ENCODE measurements around the gene EVX2. TPM values are rescaled to one million over a fixed set of nuclear protein-coding genes. Genes with fewer than 3 reads are reported as not detected.

The EVX2 gene
- total RNA-seq, 2 experiments from 2014 or later, result not detected

DNA sequence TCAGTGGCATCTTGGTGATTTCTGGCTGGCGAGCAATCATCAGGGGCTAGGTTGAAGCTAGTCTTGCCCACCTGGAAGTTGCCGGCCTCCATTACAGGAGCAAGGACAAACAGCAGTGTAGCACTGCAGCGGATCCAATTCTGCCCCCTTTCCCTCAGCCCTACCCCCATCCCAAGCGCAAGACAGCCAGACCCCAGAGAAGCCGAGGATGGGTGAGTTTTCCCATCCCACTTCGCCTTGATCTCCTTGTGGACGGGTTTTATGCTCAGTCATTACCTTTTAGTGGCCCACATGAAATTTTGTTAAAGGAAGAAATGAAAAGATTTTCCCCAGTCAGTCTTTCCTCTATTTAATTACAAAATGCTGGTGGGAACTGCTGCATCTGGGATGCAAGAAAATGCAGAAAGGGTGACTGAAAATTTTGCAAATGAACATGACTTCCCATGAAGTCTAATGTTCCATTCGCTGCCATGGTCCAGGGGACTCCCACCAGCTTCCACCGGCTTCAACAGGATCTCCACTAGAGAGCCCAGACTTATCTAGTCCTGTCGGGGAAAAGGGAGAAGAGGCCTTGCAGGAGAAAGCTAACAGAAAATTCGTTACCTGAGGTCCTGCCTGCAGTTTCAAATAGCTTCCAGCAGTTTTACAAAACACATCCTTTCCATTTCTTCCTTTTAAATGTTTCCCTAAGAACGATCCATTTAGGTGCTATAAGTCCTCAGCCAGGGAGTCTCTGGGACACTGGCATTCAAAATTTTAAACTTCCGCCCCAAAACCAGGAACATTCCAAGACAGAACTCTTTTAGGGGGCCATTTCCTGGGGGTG is 36.8 kb upstream of the EVX2 start:
- H3K4me1 Mint-ChIP-seq (ENCODE audit: low read depth), result peaks cover 10% of the 10 kb centered on the region
- no peak overlapping the region for H3K27ac Mint-ChIP-seq
- H3K9me3 Mint-ChIP-seq, result no peaks in the 10 kb centered on the region
- H3K36me3 Mint-ChIP-seq, result peaks cover 10% of the 10 kb centered on the region
- H3K27me3 Mint-ChIP-seq, result peaks cover 83% of the 10 kb centered on the region
- POLR2A ChIA-PET, result no interaction called here
- no peak for DNase-seq
- H3K4me3 Mint-ChIP-seq, result no peak overlapping the region
- intact Hi-C loops (cut with micrococcal nuclease), result no loop called here
- CTCF ChIA-PET, result interaction anchor here (1.1 to 2.2 kb wide), 3 partner anchors 10 to 334 kb away, joined by 7 to 9 read pairs (median 8); no protein-coding TSS in a partner anchor

DNA sequence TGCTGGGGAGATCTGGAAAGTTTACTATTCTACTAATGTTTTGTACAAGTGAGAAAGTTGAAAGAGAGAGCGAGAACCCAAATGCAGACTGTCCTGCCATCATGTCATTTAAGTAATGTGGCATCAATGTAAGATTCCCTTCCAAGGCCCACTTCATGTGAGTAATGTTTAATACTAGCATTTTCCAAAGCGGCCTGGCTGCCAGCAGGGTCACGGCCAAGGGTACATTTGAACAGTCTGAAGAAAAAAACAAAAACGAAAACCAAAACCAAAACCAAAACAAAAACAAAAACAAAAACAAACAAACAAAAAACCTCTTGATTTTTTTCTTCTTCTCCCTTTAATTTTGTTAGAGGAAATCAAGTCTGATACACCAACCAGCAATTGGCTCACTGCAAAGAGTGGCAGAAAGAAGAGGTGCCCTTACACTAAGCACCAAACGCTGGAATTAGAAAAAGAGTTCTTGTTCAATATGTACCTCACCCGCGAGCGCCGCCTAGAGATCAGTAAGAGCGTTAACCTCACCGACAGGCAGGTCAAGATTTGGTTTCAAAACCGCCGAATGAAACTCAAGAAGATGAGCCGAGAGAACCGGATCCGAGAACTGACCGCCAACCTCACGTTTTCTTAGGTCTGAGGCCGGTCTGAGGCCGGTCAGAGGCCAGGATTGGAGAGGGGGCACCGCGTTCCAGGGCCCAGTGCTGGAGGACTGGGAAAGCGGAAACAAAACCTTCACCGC is 35.0 kb upstream of the EVX2 start:
- peaks cover 10% of the 10 kb centered on the region for H3K36me3 Mint-ChIP-seq
- H3K4me1 Mint-ChIP-seq (ENCODE audit: low read depth), result peaks cover 9% of the 10 kb centered on the region
- H3K9me3 Mint-ChIP-seq, result no peaks in the 10 kb centered on the region
- ChIA-PET CTCF (no interaction called here), POLR2A (no interaction called here)
- no peak overlapping the region for H3K27ac Mint-ChIP-seq
- peak; percentile 36 for DNase-seq
- H3K4me3 Mint-ChIP-seq, result no peak overlapping the region
- intact Hi-C loops (cut with micrococcal nuclease), result no loop called here
- H3K27me3 Mint-ChIP-seq, result peaks cover 81% of the 10 kb centered on the region

DNA sequence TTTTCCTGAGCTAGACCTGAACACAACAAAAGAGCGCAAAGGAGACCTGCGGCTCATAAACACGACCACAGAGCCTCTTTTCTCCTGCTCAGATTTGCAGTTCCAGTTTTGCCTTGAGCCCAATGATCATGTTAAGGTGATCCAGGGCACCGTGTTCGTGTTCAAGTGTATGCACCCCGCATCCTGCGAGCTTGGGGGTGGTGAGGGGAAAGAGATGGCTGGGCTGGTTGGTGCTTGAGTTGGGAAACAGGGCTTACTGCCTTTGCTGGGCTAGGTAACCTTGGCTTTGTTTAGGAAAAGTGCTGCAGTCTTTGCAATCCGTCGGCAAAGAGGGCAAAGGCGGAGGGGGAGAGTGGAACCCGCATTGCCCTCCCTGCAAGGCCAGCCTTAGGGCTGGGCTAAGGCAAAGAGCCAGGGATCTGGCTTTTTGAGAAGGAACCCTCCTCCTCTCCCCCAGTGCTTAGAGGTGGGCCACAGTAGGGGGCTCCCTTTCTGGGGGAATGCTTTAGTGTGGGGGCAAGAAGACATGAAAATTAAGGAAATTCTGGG is 34.1 kb upstream of the EVX2 start:
- ChIA-PET POLR2A (no interaction called here), CTCF (interaction anchor here (1.0 kb wide), 1 partner anchor 9 kb away, joined by 3 read pairs; no protein-coding TSS in a partner anchor)
- no peak overlapping the region for H3K4me3 Mint-ChIP-seq
- peaks cover 83% of the 10 kb centered on the region for H3K27me3 Mint-ChIP-seq
- H3K9me3 Mint-ChIP-seq, result no peaks in the 10 kb centered on the region
- intact Hi-C loops (cut with micrococcal nuclease), result no loop called here
- no peak for DNase-seq
- peaks cover 5% of the 10 kb centered on the region for H3K4me1 Mint-ChIP-seq (ENCODE audit: low read depth)
- H3K36me3 Mint-ChIP-seq, result peaks cover 10% of the 10 kb centered on the region
- H3K27ac Mint-ChIP-seq, result no peak overlapping the region

DNA sequence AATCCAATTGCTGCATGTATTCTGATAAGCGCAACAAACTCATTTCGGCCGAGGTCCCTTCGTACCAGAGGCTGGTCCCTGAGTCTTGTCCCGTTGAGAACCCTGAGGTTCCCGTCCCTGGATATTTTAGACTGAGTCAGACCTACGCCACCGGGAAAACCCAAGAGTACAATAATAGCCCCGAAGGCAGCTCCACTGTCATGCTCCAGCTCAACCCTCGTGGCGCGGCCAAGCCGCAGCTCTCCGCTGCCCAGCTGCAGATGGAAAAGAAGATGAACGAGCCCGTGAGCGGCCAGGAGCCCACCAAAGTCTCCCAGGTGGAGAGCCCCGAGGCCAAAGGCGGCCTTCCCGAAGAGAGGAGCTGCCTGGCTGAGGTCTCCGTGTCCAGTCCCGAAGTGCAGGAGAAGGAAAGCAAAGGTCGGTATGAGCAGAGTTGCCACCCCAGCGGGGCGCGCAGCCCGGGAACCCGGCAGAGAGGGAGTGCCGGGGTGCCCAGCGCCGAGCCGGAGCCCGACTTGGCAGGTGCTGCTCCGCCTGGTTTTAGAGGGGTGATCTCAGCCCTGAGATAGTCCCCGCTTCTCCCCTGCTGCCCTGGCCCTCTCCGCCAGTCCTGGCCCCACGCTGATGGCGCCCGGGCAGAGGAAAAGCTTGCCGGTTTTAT is 33.5 kb upstream of the EVX2 start:
- H3K4me3 Mint-ChIP-seq, result no peak overlapping the region
- POLR2A ChIA-PET, result no interaction called here
- intact Hi-C loops (cut with micrococcal nuclease), result no loop called here

DNA sequence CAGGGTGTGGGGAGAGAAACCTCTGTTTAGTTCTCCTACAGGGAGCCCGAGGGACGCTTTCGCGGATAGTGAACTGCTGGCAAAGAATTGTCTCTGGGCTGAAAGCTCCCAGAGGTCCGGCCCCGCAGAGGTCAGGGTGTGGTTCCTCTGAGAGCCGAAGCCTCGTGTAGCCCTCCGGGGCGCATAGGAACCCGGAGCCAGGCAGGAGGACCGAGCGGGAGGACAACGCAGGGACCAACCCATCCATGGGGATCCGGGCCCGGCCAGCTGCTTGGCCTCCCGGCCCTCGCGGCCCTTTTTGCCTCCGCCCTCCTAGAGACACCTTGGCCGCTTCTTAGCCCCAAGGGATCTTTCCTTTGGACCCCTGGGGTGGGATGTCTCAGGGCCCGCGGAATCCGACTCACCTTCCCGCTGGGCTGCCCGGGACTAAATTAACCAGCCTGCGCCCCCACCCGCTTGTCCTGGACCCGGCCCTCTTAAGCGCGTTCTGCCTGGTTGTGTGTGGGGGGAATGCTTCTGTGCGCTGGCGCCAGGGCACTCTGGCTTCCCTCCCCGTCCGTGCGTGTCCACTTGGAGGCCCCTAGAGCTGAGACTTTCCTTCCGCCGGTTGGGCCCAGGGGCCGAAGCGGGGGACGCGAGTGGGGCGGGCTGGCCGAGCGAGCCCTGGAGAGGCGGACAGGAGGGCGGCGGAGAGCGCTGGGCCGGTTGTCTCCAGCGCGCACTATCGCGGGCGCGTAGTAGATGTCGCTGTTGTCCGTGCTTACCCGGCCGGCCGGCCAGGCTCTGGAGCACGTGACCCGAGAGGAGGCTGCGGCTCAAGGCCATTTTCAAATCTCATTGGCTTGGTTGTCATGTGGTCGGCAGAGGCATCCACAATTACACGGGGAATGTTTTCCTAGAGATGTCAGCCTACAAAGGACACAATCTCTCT is 32.4 kb upstream of the EVX2 start, which contains the start of gene HOXD10:
Gene HOXD10, plus strand, starts transcription at position 896 of the 931 bp plus-strand sequence. CDS start 56 bp downstream, outside the sequence.
- H3K9me3 Mint-ChIP-seq, result no peaks in the 10 kb centered on the region
- POLR2A ChIA-PET, result no interaction called here

More for the DNA sequence above, 33.5 kb upstream of the EVX2 start:
- Mint-ChIP-seq H3K9me3 (no peaks in the 10 kb centered on the region), H3K27ac (no peak overlapping the region), H3K4me1 (ENCODE audit: low read depth) (peaks cover 3% of the 10 kb centered on the region), H3K36me3 (peaks cover 10% of the 10 kb centered on the region), H3K27me3 (peaks cover 87% of the 10 kb centered on the region)
- CTCF ChIA-PET, result interaction anchor here (1.0 kb wide), 1 partner anchor 10 kb away, joined by 3 read pairs; no protein-coding TSS in a partner anchor
- no peak for DNase-seq

DNA sequence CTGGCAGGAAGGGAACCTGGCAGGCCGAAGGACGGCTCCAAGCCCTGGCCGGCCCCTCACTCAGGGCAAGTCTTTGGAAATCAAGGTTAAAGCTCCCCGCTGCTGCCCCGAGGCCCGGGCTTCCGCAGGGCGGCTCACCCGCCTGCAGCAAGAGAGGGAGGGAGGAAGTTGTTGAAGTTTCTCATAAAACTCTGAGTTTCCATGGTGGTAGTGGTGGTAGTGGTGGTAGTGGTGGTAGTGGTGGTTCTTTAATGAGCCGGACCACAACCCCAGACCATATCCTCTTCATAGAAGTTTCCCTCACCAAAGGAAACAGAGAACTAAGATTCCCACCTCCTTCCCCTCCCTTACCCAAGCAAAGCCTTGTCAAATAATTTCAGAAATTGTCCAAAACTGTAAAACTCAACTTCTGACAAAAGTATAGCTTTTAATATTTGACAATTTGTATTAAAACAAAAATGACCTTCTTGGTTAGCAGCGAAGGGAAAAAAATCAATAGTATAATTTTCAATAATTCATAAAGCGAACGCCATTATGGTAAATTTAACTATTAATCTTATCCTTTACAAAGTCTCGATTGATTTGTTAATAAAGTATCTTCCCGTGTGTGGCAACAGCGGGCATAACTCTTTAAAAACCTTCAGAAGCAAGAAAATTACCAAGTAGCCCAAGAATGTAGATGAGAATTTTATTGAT is 31.3 kb upstream of the EVX2 start:
- H3K4me3 Mint-ChIP-seq, result no peak overlapping the region
- DNase-seq, result no peak
- H3K4me1 Mint-ChIP-seq (ENCODE audit: low read depth), result peaks cover 3% of the 10 kb centered on the region
- intact Hi-C loops (cut with micrococcal nuclease), result loop anchor here (5.0 kb wide), 1 partner anchor 47 kb away; no protein-coding TSS in a partner anchor
- H3K27me3 Mint-ChIP-seq, result peaks cover 88% of the 10 kb centered on the region
- H3K9me3 Mint-ChIP-seq, result no peaks in the 10 kb centered on the region
- ChIA-PET CTCF (no interaction called here), POLR2A (no interaction called here)
- no peak overlapping the region for H3K27ac Mint-ChIP-seq
- H3K36me3 Mint-ChIP-seq, result peaks cover 10% of the 10 kb centered on the region

More for the DNA sequence above, 32.4 kb upstream of the EVX2 start, which contains the start of gene HOXD10:
- CTCF ChIA-PET, result no interaction called here
- Mint-ChIP-seq H3K4me1 (ENCODE audit: low read depth) (peaks cover 3% of the 10 kb centered on the region), H3K27ac (no peak within 1 kb of the TSS), H3K36me3 (peaks cover 10% of the 10 kb centered on the region), H3K4me3 (no peak within 1 kb of the TSS), H3K27me3 (peaks cover 90% of the 10 kb centered on the region)
- DNase-seq, result no peak
- intact Hi-C loops (cut with micrococcal nuclease), result no loop called here

DNA sequence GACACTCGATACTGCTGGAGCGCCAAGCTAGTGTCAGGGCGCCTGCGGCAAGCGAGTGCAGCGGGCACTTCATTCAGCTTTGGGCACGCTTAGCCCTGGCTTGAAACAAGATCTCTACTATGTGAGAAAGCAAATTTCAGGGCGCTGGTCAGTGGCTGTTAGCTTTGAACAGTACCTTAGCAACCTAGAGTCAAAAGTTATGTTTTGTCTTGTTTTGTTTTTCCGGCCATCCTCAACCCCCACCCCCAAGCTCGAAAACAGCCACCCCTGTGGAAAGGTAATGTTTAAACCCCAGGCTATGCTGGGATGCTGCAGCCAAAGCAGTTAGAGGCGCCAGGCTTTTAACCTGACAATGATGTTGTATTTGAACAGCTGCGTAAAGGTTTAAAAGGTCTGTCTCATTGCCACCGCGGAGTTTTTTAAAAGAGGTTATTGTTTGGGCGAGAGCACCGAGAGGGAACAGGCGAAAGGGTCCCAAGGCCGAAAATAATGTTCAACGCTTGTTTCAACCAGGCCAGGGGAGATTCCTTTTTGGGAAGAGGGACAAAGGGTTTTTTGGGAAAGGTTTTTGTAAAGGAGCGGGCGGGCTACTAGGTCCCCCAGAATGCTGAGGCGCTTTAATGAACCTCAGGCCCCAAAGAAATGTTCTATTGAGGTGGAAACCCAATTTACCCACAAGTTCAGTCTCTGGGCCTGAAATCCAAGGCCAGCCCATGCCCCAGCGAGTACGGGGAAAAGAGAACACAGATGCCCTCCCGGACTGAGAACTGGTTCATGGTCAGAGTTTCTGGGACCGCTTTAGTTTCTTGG is 30.6 kb upstream of the EVX2 start:
- Mint-ChIP-seq H3K27ac (no peak overlapping the region), H3K36me3 (peaks cover 11% of the 10 kb centered on the region)
- CTCF ChIA-PET, result interaction anchor here (0.8 to 1.0 kb wide), 2 partner anchors 10 to 17 kb away, joined by 3 read pairs; no protein-coding TSS in a partner anchor

DNA sequence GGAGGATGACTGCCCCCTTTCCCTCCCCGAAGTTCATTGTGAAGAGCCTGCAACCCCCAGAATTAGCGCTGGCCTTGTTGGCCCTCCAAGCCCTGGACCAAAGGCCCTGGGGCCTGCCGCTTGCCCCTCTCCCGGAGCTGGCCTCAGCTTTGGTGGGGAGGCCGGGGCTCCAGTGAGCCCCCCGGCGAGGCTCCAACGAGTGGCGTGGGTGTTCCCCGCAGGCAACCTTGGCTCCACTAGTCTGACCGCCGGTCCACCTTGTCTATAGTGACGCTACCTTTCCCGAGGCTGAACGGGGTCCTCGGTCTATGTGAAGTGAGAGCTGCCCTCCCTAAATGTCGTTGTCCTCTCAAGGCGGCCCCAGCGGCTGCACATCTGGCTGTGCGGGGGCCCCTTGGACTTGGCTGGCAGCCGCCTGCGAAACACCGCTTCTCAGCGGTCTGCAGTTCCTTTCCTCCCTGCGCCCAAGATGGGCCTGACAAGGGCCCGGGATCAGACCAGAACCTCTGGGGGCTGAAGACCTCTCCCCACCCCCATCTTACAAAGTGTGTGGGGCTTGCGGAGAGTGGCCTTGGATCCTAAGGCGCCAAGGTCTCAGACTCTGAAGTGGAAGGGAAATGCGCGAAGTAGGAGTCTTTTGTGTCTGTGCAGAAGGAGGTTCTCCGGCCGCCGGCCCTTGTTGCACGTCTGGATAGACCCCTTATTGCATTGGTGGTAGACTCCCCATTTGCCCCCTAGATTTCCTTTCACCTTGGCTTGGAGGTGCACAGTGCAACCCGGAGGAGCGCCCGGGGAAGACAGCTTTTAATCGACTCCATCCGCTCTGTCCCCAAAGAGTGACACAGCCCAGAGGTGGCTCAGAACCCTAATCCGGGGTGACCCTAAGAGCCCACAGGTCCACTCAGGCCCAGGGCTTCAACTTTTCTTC is 28.9 kb upstream of the EVX2 start:
- no peak for DNase-seq
- Mint-ChIP-seq H3K27ac (no peak overlapping the region), H3K27me3 (peaks cover 84% of the 10 kb centered on the region), H3K4me3 (no peak overlapping the region), H3K36me3 (peaks cover 10% of the 10 kb centered on the region), H3K9me3 (no peaks in the 10 kb centered on the region), H3K4me1 (ENCODE audit: low read depth) (peaks cover 8% of the 10 kb centered on the region)
- intact Hi-C loops (cut with micrococcal nuclease), result loop anchor here (5.0 kb wide), 1 partner anchor 50 kb away; no protein-coding TSS in a partner anchor
- ChIA-PET POLR2A (no interaction called here), CTCF (interaction anchor here (0.8 kb wide), 1 partner anchor 539 kb away, joined by 5 read pairs; no protein-coding TSS in a partner anchor)

More for the DNA sequence above, 30.6 kb upstream of the EVX2 start:
- POLR2A ChIA-PET, result no interaction called here
- peaks cover 88% of the 10 kb centered on the region for H3K27me3 Mint-ChIP-seq
- intact Hi-C loops (cut with micrococcal nuclease), result loop anchor here (5.0 kb wide), 1 partner anchor 48 kb away; no protein-coding TSS in a partner anchor
- no peaks in the 10 kb centered on the region for H3K9me3 Mint-ChIP-seq
- no peak overlapping the region for H3K4me3 Mint-ChIP-seq
- H3K4me1 Mint-ChIP-seq (ENCODE audit: low read depth), result peaks cover 4% of the 10 kb centered on the region
- no peak for DNase-seq

DNA sequence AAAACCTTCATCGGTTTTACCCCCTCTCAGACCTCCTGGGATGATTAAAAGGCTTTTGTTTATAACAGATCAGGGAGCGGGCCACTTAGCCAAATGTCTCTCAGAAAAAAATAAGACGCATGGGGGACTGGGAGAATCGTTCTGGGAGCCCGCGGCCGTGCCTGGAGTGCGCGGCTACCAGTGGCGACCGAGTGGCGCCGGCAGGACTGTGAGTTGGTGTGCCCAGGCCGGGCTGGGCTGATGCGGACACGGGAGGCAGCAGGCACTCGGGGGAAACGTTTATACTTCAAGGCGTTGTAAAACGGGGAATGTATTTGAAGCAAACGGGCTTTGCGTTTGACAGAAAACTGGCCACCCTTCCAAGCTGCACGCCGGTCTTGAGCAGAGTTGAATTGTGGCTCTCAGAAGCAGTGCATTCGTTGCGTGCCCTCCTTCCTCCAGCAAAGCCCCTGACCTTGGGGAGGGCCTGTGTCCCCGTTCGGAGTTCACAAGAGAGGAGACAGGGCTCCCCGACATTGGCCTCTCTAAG is 28.1 kb upstream of the EVX2 start:
- no peak for DNase-seq
- Mint-ChIP-seq H3K27ac (no peak overlapping the region), H3K4me3 (no peak overlapping the region), H3K36me3 (peaks cover 10% of the 10 kb centered on the region), H3K9me3 (no peaks in the 10 kb centered on the region), H3K27me3 (peaks cover 84% of the 10 kb centered on the region), H3K4me1 (ENCODE audit: low read depth) (peaks cover 10% of the 10 kb centered on the region)
- ChIA-PET CTCF (interaction anchor here (1.6 to 1.9 kb wide), 2 partner anchors 15 to 20 kb away, joined by 8 to 13 read pairs; no protein-coding TSS in a partner anchor), POLR2A (no interaction called here)
- intact Hi-C loops (cut with micrococcal nuclease), result loop anchor here (2.0 to 5.0 kb wide), 2 partner anchors 27 to 50 kb away; no protein-coding TSS in a partner anchor

Measured in activated CD4-positive, alpha-beta memory T cell treated with anti-CD3 and anti-CD28 coated beads for 36 hours (primary cell).